HuH-7 (cell line): ENCODE results near the gene GSTCD.

Source experiments
- DNase-seq: peaks from one replicate; pipeline ENCODE4 v3.0.0; 2011; ENCODE audit warnings: low spot score

GSTCD gene

DNA sequence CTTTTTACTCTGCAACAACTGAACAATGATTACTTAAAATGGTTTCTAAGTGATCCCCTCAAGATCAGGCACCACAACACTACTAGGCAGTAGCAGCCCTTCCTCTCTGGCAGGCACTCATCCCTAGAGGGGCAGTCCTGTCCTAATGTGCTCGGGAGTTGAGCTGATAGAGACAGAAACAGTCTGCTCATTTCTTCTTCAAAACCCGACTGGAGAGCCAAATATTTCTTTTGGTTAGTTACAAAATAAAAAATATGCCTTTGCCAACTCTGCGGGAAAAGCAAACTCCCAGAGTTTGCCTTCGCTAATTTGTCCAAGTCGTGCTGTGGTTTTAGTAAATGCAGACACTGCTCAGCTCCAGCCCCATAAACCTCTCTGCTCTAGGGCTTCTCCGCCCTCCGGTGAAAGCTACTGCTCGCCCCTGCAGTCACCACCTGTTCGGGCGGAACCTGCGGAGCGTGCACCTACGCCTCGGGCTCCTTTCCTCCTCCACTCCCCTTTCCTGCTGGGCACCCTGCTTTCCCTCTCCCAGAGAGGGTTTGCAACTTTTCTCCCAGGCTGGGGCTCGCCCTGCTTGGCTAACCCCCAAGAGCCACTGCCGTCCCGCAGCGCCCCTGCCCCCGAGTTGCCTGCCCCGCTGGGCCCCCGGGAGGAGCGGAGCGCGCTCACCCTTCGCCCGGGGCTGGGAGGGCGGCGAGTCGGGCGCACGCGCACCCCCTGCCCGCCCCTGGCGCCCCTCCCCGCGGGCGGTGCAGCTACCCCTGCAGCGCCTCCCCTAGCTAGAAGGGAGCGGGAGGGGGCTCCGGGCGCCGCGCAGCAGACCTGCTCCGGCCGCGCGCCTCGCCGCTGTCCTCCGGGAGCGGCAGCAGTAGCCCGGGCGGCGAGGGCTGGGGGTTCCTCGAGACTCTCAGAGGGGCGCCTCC, 186.3 kb downstream of the GSTCD start, which contains the start of gene NPNT:
Gene NPNT, plus strand, starts transcription at position 812 of the 923 bp plus-strand sequence. CDS start 182 bp downstream, outside the sequence.
- DNase-seq: peak; percentile 55

DNA sequence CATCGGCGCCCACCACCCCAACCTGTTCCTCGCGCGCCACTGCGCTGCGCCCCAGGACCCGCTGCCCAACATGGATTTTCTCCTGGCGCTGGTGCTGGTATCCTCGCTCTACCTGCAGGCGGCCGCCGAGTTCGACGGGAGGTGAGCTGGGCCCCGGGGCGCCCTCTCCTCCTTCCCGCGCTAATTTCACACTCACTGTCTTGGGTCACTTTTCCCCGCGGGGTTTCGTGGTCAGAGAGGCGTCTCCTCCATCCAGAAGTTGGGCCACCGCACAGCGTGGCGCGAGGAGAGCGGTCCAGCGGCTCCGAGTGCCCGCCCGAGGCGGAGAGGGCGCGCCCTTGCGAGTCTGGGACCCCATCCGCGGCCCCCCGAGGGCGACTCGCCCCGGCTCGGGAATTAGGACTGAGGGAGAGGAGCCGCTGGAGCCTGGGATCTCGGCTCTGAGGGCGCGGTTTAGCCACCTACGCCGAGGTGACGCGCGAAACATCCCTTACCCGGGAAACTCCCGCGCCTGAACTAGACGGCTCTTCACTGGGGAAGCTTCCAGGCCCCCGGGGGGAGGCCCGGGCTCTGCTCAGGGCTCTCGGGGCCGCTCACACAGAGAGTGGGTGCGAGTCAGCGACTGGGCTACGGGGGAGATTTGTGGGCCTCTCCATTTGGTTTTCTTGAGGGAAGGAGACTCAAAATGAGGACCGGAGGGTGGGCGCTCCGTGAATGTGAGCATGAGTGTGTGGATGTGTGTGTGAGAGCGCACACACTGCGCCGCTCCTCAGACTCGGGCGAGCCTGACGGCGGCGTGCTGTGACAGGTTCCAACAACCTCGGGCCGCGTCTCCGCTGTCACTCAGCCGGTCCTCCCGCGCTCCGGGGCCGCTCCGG, 187.2 kb downstream of the GSTCD start:
- DNase-seq: peak; percentile 32

DNA sequence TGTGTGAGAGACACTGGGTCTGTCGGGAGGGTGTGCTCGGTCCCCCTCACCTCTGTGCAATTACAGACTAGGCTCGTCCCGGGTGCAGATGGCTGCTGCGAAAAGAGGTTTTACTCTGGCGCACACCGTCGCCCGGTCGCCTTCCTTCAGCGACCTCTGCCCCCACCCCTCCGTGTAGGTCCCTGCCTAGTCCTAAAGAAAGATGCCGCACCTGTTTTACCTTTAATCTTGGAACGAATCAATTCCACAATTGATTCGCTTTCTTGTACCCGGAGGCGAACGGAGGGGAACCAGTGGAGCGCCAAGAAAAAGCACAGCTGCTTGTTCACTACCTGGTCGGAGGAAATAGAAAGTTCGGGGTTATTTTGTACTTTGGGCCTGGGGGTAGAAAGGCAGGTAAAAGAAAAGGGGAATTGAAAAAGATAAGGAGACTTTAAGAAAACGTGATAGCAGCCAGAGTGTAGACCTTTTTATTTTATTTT, 187.9 kb downstream of the GSTCD start:
- no peak for DNase-seq
